NT2/D1 (cell line): ENCODE data around the gene TSEN2.

Experiments used
- SUZ12 ChIP-seq: IDR thresholded peaks from 2 replicates; pipeline ENCODE4 v1.6.1; 2011; ENCODE audit not compliant: insufficient read length, insufficient read depth; ENCODE audit errors: extremely low read depth
- YY1 ChIP-seq: IDR thresholded peaks from 2 replicates; pipeline ENCODE4 v1.6.1; 2011; ENCODE audit not compliant: insufficient read length, insufficient read depth
- ZNF274 ChIP-seq: IDR thresholded peaks from 2 replicates; pipeline ENCODE4 v1.6.1; 2011; ENCODE audit warnings: mild to moderate bottlenecking, low read depth, low read length

DNA sequence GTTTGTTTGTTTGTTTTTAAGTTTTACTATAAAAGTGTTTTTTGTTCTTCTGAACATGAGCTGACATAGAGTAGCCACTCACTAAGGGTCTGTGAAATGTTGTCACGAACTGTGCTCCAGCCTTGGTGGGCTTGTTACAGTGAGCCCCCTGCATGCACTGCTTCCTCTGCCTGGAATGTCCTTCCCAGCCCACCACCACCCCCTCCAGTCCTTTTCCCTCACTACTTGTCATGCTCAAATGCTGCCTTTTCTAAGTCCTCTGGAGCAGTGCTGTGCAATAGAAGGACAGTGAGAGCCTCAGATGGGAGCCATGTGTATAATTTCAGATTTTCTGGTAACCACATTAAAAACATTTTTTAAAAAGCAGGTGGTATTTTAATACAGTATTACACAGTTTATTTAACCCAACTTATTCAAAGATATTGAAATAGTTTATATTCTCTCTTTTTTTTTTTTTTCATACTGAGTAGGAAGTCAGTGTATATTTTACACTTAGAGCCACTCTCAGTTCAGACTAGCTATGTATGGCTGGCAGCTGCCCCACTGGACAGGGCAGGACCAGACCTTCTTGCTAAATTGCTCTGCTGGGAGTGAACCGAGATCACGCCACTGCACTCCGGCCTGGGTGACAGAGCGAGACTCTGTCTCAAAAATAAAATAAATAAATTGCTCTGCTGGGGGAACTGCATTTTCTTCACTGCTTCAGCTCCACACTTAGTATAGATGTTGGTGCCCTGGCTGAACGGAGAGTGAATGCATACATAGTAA is 34.2 kb downstream of the TSEN2 start:
- TF ChIP-seq YY1 (no peak), SUZ12 (no peak), ZNF274 (no peak)
